GM12873 (cell line): ENCODE measurements around the gene C2orf92.

Experiments
- CTCF ChIP-seq: IDR thresholded peaks from 2 replicates; pipeline ENCODE4 v1.5.1; 2012; ENCODE audit warnings: low read depth, mild to moderate bottlenecking, moderate library complexity, low read length, control low read depth; ENCODE audit not compliant: insufficient read depth; ENCODE audit errors: missing control alignments

Gene C2orf92

GRCh38 chr2:97728091-97728731, 58.7 kb downstream of the C2orf92 start:
- no peak for TF ChIP-seq CTCF

- no peak for TF ChIP-seq CTCF
Measured at GRCh38 chr2:97730245-97730644, 60.7 kb downstream of the C2orf92 start.

GRCh38 chr2:97731274-97732020, 61.9 kb downstream of the C2orf92 start:
- no peak for TF ChIP-seq CTCF

GRCh38 chr2:97732436-97733340, 63.2 kb downstream of the C2orf92 start:
- TF ChIP-seq CTCF, result no peak

GRCh38 chr2:97733341-97734035, 64.0 kb downstream of the C2orf92 start:
- no peak for TF ChIP-seq CTCF

GRCh38 chr2:97734061-97735051, 64.8 kb downstream of the C2orf92 start:
- TF ChIP-seq CTCF, result no peak
